HG02759 (cell line): Measurements from ENCODE around the gene PEX5L.
"Not testable (repeated sequence)": the region's sequence is repeated elsewhere in the genome, so short reads cannot be mapped to it uniquely, and the experiment has no call there.

Source experiments
- ATAC-seq: cut with Tn5 transposase; IDR thresholded peaks from one replicate; pipeline ENCODE4 v1.9.1; 2021; ENCODE audit warnings: mild to moderate bottlenecking, moderate library complexity; ENCODE audit not compliant: unreplicated experiment

PEX5L gene

GRCh38 chr3:180036671-180037455, at the start of gene PEX5L:
Gene PEX5L, minus strand, starts transcription at chr3:180036937. Its CDS starts 338 bp downstream, at chr3:180036599.
- ATAC-seq = peak; percentile 87

GRCh38 chr3:180085122-180085710, 48.5 kb upstream of the PEX5L start:
- ATAC-seq = no peak

- no peak for ATAC-seq
Measured at GRCh38 chr3:180082699-180083098, 46.0 kb upstream of the PEX5L start.

GRCh38 chr3:180078592-180078991, 41.9 kb upstream of the PEX5L start:
- no peak for ATAC-seq

- no peak for ATAC-seq
Measured at GRCh38 chr3:180073561-180073960, 36.8 kb upstream of the PEX5L start.

- no peak for ATAC-seq
Measured at GRCh38 chr3:180072786-180073185, 36.0 kb upstream of the PEX5L start.

- no peak for ATAC-seq
Measured at GRCh38 chr3:180070925-180071324, 34.2 kb upstream of the PEX5L start.

GRCh38 chr3:180068023-180068422, 31.3 kb upstream of the PEX5L start:
- ATAC-seq = no peak

GRCh38 chr3:180066598-180066997, 29.9 kb upstream of the PEX5L start:
- no peak for ATAC-seq

GRCh38 chr3:180063783-180064182, 27.0 kb upstream of the PEX5L start:
- no peak for ATAC-seq

- no peak for ATAC-seq
Measured at GRCh38 chr3:180062771-180063170, 26.0 kb upstream of the PEX5L start.

- ATAC-seq = no peak
Measured at GRCh38 chr3:180059356-180059755, 22.6 kb upstream of the PEX5L start.

GRCh38 chr3:180058238-180058637, 21.5 kb upstream of the PEX5L start:
- no peak for ATAC-seq

GRCh38 chr3:180055656-180056055, 18.9 kb upstream of the PEX5L start:
- not testable (repeated sequence) for ATAC-seq

GRCh38 chr3:180049391-180049790, 12.7 kb upstream of the PEX5L start:
- ATAC-seq = no peak

- ATAC-seq = no peak
Measured at GRCh38 chr3:180048840-180049239, 12.1 kb upstream of the PEX5L start.

GRCh38 chr3:180048103-180048502, 11.4 kb upstream of the PEX5L start:
- peak; percentile 84 for ATAC-seq

GRCh38 chr3:180040966-180041365, 4.2 kb upstream of the PEX5L start:
- no peak for ATAC-seq

- ATAC-seq = peak; percentile 50
Measured at GRCh38 chr3:180036092-180036670, 556 bp downstream of the PEX5L start.

GRCh38 chr3:180026997-180027396, 9.7 kb downstream of the PEX5L start:
- no peak for ATAC-seq

GRCh38 chr3:180018543-180018942, 18.2 kb downstream of the PEX5L start:
- ATAC-seq = no peak

GRCh38 chr3:180017846-180018245, 18.9 kb downstream of the PEX5L start:
- no peak for ATAC-seq
